ENCODE data around the gene USP32.
"Not testable (repeated sequence)": the region's sequence is repeated elsewhere in the genome, so short reads cannot be mapped to it uniquely, and the experiment has no call there.

Gene USP32

GRCh38 chr17:60333628-60334031 lies 58.3 kb downstream of the USP32 start:
- DNase-seq (ENCODE audit: low read depth), result no peak
- H3K4me3 ChIP-seq (ENCODE audit: low read depth, low read length), result no peak overlapping the region
- TF ChIP-seq MYC (IDR thresholded peaks at IDR 0.05; ENCODE audit: low read depth, low read length) (no peak), POLR2A (IDR thresholded peaks at IDR 0.05; ENCODE audit: extremely low read depth, insufficient read length) (no peak), CTCF (IDR thresholded peaks at IDR 0.05; ENCODE audit: low read depth, low read length) (no peak), MAX (IDR thresholded peaks at IDR 0.05; ENCODE audit: low read depth, low read length) (no peak)

GRCh38 chr17:60333072-60333471 lies 58.9 kb downstream of the USP32 start:
- not testable (repeated sequence) for H3K4me3 ChIP-seq (ENCODE audit: low read depth, low read length); DNase-seq (ENCODE audit: low read depth)

- TF ChIP-seq CTCF (IDR thresholded peaks at IDR 0.05; ENCODE audit: low read depth, low read length) (no peak), POLR2A (IDR thresholded peaks at IDR 0.05; ENCODE audit: extremely low read depth, insufficient read length) (no peak), MYC (IDR thresholded peaks at IDR 0.05; ENCODE audit: low read depth, low read length) (no peak), MAX (IDR thresholded peaks at IDR 0.05; ENCODE audit: low read depth, low read length) (no peak)
- no peak overlapping the region for H3K4me3 ChIP-seq (ENCODE audit: low read depth, low read length)
- no peak for DNase-seq (ENCODE audit: low read depth)
Observed at GRCh38 chr17:60332574-60332973, 59.4 kb downstream of the USP32 start.

- H3K4me3 ChIP-seq (ENCODE audit: low read depth, low read length), result no peak overlapping the region
- TF ChIP-seq CTCF (IDR thresholded peaks at IDR 0.05; ENCODE audit: low read depth, low read length) (no peak), MAX (IDR thresholded peaks at IDR 0.05; ENCODE audit: low read depth, low read length) (no peak), MYC (IDR thresholded peaks at IDR 0.05; ENCODE audit: low read depth, low read length) (no peak), POLR2A (IDR thresholded peaks at IDR 0.05; ENCODE audit: extremely low read depth, insufficient read length) (no peak)
- no peak for DNase-seq (ENCODE audit: low read depth)
Observed at GRCh38 chr17:60330731-60331130, 61.2 kb downstream of the USP32 start.

- no peak overlapping the region for H3K4me3 ChIP-seq (ENCODE audit: low read depth, low read length)
- no peak for DNase-seq (ENCODE audit: low read depth)
- TF ChIP-seq POLR2A (IDR thresholded peaks at IDR 0.05; ENCODE audit: extremely low read depth, insufficient read length) (no peak), MYC (IDR thresholded peaks at IDR 0.05; ENCODE audit: low read depth, low read length) (no peak), CTCF (IDR thresholded peaks at IDR 0.05; ENCODE audit: low read depth, low read length) (no peak), MAX (IDR thresholded peaks at IDR 0.05; ENCODE audit: low read depth, low read length) (no peak)
Observed at GRCh38 chr17:60328679-60329078, 63.3 kb downstream of the USP32 start.

GRCh38 chr17:60327901-60328273 lies 64.0 kb downstream of the USP32 start:
- no peak for DNase-seq (ENCODE audit: low read depth)
- no peak for TF ChIP-seq MAX (IDR thresholded peaks at IDR 0.05; ENCODE audit: low read depth, low read length)
- no peak for TF ChIP-seq POLR2A (IDR thresholded peaks at IDR 0.05; ENCODE audit: extremely low read depth, insufficient read length)
- no peak for TF ChIP-seq MYC (IDR thresholded peaks at IDR 0.05; ENCODE audit: low read depth, low read length)
- TF ChIP-seq CTCF (IDR thresholded peaks at IDR 0.05; ENCODE audit: low read depth, low read length), result no peak
- H3K4me3 ChIP-seq (ENCODE audit: low read depth, low read length), result no peak overlapping the region
